ENCODE results near the gene IFT25.
"Not testable (repeated sequence)": the region's sequence is repeated elsewhere in the genome, so short reads cannot be mapped to it uniquely, and the experiment has no call there.

The IFT25 gene

GRCh38 chr1:53891018-53891417, 54.5 kb downstream of the IFT25 start:
- in situ Hi-C loops (cut with HindIII; ENCODE audit: low sequenced_read_pairs): no loop called here
- TF ChIP-seq, protein P1, sequence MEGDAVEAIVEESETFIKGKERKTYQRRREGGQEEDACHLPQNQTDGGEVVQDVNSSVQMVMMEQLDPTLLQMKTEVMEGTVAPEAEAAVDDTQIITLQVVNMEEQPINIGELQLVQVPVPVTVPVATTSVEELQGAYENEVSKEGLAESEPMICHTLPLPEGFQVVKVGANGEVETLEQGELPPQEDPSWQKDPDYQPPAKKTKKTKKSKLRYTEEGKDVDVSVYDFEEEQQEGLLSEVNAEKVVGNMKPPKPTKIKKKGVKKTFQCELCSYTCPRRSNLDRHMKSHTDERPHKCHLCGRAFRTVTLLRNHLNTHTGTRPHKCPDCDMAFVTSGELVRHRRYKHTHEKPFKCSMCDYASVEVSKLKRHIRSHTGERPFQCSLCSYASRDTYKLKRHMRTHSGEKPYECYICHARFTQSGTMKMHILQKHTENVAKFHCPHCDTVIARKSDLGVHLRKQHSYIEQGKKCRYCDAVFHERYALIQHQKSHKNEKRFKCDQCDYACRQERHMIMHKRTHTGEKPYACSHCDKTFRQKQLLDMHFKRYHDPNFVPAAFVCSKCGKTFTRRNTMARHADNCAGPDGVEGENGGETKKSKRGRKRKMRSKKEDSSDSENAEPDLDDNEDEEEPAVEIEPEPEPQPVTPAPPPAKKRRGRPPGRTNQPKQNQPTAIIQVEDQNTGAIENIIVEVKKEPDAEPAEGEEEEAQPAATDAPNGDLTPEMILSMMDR (IDR thresholded peaks at IDR 0.05; ENCODE audit: low read depth, low read length): no peak
- no peak for DNase-seq (ENCODE audit: low read depth, low spot score)
- H3K4me3 ChIP-seq (ENCODE audit: low read depth, low read length): no peak overlapping the region

DNA sequence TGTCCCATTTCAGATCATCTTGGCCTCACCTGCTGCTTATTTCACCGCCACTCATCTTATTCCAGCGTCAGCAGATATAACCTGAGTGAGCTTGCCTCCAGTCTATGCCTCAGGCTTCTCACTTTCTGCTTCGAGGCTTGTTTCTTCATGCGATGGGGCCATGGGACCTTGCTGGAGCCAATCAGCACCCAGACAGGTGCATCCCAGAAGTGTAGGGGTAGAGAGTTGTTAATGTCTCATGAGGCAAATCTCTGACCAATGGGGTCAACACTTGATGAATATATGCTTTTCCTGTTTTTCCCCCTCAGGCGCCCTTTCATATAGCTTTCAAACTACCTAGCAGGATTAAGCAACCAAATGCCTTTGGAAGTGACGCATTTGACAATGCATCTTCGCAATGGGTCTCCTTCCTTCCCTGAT, 55.0 kb downstream of the IFT25 start:
- no peak for DNase-seq (ENCODE audit: low read depth, low spot score)
- H3K4me3 ChIP-seq (ENCODE audit: low read depth, low read length): no peak overlapping the region
- TF ChIP-seq, protein P1 (IDR thresholded peaks at IDR 0.05; ENCODE audit: low read depth, low read length): no peak
- in situ Hi-C loops (cut with HindIII; ENCODE audit: low sequenced_read_pairs): no loop called here

DNA sequence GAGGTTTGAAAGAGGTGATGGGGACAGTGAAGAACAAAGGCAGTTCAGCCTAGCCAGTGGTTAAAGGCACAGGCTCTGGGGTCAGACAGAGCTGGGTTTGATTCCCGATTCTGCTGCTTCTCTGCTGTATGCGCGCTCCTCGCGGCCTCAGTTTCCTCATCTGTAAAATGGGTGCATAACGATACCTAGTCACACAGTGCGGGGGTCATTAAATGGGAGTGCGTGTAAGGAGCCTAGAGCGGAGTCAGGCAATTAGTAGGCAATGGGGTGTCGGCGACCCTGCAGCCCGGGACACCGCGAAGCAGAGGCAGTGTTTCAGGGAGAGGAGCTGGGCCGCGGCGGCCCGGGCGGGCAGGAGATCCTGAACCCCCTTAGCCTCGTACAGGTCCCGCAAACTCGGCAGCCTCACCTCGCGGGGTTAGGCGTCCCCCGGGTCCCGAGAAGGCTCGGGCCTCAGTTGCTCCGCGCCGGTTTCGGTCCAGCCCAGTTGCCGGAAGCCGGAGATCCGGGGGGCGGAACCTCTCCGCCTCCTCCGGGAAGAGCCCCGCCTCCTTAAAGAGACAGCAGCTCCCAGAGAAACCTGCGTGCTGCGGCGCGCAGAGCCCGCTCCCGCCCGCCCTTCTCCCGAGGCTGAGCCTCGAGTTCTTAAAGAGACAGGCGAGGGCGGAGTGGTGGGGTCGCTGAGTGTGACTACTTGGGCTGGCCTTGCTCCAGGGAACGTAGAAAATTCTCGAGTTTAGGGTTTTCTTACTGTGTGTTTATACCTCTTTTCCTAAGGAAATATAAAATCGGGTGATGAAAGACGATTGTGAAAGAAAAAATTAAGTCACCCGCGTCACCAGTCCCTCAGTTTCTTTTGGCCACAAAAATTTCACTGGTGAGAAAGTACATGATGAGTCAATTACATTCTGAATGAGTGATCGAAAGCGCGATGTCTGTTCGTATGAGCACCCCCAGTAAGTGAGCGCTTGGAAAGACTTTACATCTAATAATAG, 55.9 kb downstream of the IFT25 start, which contains the start of gene YIPF1:
YIPF1 (minus strand) TSS at position 494 of the 995 bp plus-strand sequence. CDS start 860 bp downstream, outside the sequence.
- TF ChIP-seq, protein P1 (IDR thresholded peaks at IDR 0.05; ENCODE audit: low read depth, low read length): no peak
- in situ Hi-C loops (cut with HindIII; ENCODE audit: low sequenced_read_pairs): no loop called here
- peak within 1 kb of the TSS; percentile 97 for H3K4me3 ChIP-seq (ENCODE audit: low read depth, low read length)
- peak; percentile 95 for DNase-seq (ENCODE audit: low read depth, low spot score)

- no peak for DNase-seq (ENCODE audit: low read depth, low spot score)
- TF ChIP-seq, protein P1 (IDR thresholded peaks at IDR 0.05; ENCODE audit: low read depth, low read length): no peak
- no peak overlapping the region for H3K4me3 ChIP-seq (ENCODE audit: low read depth, low read length)
- in situ Hi-C loops (cut with HindIII; ENCODE audit: low sequenced_read_pairs): no loop called here
Observed at GRCh38 chr1:53888681-53889080, 56.8 kb downstream of the IFT25 start.

- H3K4me3 ChIP-seq (ENCODE audit: low read depth, low read length); DNase-seq (ENCODE audit: low read depth, low spot score); in situ Hi-C loops (cut with HindIII; ENCODE audit: low sequenced_read_pairs): not testable (repeated sequence)
Observed at GRCh38 chr1:53883600-53883999, 61.9 kb downstream of the IFT25 start.

DNA sequence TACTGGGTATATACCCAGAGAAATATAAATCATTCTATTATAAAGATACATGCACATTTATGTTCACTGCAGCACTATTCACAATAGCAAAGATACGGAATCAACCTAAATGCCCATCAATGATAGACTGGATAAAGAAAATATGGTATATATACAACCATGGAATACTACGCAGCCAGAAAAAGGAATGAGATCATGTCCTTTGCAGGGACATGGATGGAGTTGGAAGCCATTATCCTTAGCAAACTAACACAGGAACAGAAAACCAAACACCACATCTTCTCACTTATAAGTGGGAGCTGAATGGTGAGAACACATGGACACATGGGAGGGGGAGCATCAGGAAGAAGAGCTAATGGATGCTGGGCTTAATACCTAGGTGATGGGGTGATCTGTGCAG, 63.6 kb downstream of the IFT25 start:
- H3K4me3 ChIP-seq (ENCODE audit: low read depth, low read length); in situ Hi-C loops (cut with HindIII; ENCODE audit: low sequenced_read_pairs); DNase-seq (ENCODE audit: low read depth, low spot score): not testable (repeated sequence)

- in situ Hi-C loops (cut with HindIII; ENCODE audit: low sequenced_read_pairs): no loop called here
- TF ChIP-seq, protein P1 (IDR thresholded peaks at IDR 0.05; ENCODE audit: low read depth, low read length): peak; percentile 63
- peak; percentile 70 for DNase-seq (ENCODE audit: low read depth, low spot score)
- no peak overlapping the region for H3K4me3 ChIP-seq (ENCODE audit: low read depth, low read length)
Observed at GRCh38 chr1:53878492-53879105, 66.9 kb downstream of the IFT25 start.

DNA sequence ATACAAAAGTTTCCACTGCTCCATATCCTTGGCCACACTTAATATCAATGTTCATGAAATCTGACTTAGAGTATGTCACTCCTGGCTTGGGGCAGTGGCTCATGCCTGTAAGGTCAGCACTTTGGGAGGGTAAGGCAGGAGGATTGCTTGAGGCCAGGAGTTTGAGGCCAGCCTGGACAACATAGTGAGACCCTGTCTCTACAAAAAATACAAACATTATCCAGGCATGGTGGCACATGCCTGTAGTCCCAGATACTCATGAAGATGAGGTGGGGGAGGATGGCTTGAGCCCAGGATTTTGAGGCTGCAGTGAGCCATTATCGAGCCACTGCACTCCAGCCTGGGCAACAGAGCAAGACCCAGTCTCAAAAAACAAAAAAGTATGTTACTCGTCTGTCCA, 70.3 kb downstream of the IFT25 start:
- DNase-seq (ENCODE audit: low read depth, low spot score); in situ Hi-C loops (cut with HindIII; ENCODE audit: low sequenced_read_pairs); H3K4me3 ChIP-seq (ENCODE audit: low read depth, low read length): not testable (repeated sequence)
